Stimulated activated naive CD4-positive, alpha-beta T cell treated with Interleukin-2 at 50 U/mL for 16 hours (primary cell): Measurements from ENCODE around the gene NPEPL1.
"Not testable (repeated sequence)": the region's sequence is repeated elsewhere in the genome, so short reads cannot be mapped to it uniquely, and the experiment has no call there.

ENCODE experiments used
- DNase-seq: peaks from one replicate; lab custom pipeline; 2025; lab: John Stamatoyannopoulos, UW

NPEPL1 gene

DNA sequence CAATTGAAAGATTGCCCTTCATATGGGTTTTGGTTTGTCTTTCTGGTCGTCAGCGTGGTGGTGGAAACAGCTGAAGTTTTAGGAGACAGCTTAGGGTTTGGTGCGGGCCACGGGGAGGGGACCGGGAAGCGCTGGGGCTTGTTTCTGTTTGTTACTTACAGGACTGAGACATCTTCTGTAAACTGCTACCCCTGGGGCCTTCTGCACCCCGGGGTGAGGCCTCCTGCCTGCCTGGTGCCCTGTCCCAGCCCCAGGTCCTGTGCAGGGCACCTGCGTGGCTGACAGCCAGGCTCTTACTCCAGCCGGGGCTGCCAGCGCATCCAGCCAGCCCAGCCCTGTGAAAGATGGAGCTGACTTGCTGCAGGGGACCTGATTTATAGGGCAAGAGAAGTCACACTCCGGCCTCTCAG is 22.8 kb downstream of the NPEPL1 start:
- no peak for DNase-seq

- no peak for DNase-seq
Measured at GRCh38 chr20:58715801-58716475, 23.3 kb downstream of the NPEPL1 start.

DNA sequence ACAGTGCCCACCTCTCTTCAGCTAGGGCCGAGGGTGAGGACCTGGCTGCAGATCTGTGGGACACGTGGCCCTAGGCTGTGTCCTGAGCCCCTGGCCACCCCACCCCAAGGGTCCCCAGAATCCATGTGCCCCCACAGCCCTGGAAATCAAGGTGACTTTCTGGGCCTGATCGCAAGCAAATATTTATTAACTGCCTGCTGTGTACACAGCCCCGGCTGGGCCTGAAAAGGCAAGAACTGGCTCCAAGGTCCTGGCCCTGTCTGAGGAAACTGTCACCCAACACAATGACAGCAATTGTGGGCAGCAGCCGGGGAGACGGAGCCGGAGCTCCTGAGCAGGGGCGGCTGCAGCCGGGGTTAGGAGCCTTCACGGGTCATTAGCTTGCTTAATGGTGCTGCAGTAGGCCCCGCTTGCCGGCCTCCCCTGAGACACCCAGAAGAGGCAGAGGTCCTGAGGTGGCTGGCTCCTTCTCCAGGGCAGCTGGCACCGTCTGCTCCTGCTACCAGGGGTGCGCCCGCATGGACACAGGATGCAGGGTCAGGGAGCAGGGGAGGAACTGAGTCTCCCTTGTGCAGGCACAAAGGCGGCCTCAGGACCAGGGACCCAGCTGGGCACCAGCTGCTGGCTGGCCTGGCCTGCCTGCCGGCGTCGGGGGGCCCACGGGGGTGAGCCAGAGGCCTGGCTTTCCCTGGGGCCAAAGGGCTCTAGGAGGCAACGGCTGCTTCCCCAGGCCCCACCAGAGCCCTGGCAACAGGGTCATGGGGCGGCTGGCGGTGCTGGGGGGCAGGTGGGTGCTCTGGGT is 24.1 kb downstream of the NPEPL1 start:
- no peak for DNase-seq

DNA sequence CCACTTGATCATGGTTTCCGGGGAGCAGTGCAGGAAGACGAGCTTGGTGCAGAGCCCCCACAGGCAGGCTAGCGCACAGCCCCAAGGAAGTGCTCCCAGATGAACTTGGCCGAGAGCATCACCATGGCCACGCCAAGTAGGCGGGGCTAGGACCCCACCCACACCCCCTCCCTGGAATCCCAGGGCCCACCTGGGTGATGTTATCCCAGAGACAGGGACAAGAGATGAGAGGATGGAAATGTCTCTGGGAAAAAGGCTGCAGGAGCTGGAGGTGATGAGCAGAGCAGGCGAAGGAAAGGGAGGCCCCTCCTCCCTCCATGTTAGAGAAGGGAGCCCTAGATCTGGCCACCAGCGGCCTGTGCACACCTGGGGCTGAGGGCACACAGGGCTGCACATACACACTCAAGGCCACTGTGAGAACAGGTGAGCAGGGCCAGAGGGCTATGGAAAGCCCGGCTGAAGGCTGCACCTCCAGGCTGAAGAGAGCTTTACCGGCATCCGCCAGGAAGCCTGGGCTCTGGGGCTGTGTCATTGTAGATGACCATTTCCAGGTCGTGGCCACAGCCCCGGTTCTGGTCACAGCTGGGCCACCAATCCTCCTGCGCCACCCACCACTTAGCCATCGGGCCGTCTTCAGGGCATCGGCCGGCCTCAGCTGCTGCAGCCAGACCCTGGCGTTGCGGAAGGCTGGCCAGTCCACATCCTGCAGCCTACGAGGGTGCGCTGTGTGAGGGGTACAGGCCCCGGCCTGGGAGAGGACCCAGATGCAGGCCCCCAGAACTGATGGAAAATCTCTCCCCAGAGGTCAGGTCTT is 24.9 kb downstream of the NPEPL1 start:
- no peak for DNase-seq

DNA sequence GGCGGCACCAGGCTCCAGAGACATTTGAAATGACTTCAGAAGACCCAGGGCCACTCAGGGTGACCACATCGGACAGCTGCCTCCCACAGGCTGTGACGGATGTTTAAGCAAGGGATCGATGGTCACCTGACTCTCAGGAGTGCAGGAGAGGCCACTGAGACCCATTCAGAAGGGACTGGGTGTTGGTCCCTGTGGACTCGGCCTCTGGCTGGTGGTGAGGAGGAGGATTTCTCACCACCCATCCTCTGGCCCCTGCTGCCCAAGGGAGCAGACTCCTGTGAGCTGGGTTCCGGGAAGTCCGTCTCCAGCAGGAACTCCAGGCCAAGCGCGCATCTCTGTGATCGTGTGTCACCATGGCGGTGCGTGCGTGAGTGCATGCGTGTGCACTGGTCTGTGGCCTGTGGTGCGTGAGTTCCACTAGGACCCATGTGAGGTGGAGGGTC is 25.5 kb downstream of the NPEPL1 start:
- DNase-seq: no peak

DNA sequence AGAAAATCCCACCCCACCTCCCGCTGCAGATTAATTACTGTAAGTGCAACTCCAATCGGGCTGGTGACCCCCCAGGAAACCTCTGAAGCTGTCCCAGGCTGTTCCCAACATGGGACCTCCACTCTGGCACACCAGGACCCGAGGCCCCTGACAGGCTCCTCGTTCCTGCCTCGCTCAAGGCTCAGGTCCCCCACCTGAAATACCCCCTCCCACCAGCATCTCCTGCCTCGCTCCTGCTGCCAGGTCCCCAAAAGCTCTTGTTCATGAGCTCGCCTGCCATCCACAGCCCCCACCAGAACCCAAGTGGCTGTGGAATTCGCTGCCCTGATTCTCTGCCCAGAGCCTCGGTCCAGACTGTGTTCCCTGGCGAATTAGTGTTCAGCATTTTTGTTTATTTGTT is 26.1 kb downstream of the NPEPL1 start:
- no peak for DNase-seq

- no peak for DNase-seq
Measured at GRCh38 chr20:58719258-58719657, 26.7 kb downstream of the NPEPL1 start.

DNA sequence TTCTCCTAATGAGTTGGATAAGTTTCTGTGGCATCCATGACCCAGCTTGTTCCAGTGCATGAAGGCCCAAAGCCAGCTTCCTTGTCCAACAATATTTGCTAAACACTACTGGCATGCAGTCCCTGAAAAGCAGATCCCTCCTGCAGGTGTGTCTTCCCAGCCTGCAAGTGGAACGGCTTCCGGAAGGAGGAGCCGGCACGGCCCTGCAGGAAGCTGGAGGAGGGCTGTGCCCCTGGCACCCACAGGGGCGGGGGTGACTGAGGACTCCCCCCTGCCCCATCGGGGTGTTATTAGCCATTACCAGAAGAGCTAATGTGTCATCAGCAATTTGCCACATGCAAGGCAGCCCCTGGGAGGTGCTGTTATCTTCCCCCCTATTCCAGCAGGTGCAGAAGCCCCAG is 27.4 kb downstream of the NPEPL1 start:
- no peak for DNase-seq

- DNase-seq: no peak
Measured at GRCh38 chr20:58720890-58721289, 28.3 kb downstream of the NPEPL1 start.

DNA sequence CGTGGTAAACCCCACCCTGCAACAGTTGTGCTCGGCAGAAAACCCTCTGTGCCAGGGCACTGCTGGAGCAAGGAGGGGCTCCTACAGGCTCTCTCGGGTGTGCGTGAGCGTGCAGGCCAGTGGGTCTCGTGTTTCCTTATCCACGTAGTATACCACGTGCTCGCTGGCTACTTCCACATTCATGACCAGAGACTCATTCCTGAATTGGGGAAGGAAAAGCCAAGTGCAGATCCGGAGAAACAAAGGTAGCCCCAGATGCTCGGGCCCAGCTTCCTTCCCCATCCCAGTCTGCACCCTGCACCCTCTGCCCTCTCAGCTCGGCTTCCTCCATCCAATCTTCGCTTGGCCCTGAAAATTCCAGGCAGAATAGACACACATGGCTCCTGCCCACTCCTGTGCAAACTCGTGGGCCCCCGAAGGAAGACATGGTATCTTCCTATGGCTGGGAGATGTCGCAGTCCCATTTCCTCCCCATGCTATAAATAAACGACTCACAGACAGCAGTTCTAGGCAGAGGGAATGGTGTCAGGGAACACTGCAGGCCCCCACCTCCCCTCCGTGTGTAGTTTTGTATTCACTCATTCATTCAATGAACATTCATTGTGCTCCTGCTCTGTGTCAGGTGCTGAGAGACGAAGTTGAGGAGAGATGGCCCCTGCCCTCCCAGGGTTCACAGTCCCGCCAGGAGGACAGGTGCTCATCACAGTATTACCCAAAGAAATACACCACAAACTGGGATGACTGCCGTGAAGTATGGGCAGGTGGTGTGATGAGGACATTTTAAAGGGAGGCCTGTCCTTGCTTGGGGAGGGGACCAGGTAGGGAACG is 29.6 kb downstream of the NPEPL1 start:
- no peak for DNase-seq

DNA sequence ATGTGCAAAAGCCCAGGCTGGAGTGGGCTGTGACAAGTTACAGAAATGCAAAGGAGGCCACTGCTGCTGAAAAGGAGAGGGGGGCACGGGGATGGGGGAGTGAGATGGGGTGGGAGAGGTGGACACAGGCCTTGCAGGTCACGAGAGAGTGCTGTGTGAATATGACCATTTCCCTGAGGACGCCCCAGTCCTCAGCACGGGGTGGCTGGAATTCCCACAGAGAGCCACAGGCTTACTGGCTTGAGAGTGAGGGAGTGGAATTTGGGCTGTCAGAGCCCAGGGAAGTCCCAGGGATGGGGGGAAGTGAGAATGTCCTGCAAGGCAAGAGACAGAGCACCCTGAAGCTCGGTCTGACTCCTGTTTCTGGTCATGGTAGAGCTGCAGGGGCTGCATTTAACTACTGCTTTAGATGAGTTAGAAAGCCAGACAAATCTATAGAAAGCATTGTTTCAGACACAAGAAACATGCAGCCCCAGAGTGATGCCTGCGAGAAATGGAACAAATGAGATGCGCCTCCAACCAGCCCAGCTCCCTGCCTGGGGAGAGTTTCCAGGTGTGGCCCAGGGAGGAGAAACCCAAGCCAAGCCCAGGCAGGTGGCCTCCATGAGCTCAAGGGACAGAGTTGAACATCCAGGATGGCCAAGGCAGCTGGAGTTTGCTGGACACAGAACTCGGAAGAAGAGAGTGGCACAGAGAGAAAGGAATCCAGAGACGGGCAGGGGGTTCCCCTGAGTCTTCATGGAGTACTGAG is 30.5 kb downstream of the NPEPL1 start:
- DNase-seq: no peak

DNA sequence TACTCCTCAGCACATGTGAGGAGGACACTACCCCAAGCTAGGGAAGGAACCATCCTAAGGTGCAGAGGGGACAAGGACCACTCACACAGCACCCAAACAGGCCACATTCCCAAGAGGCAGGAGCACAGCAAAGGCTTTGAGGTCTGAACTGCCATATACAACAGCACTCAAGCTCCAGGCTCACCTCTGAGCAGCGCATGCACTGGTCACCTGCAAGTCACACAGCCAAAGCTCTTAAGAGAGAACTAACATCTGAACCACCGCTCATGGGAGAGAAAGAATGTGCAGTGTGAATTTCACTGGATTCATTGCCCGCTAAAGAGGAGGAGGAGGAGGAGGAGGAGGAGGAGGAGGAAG is 31.0 kb downstream of the NPEPL1 start:
- no peak for DNase-seq

- DNase-seq: not testable (repeated sequence)
Measured at GRCh38 chr20:58726156-58726555, 33.6 kb downstream of the NPEPL1 start.

GRCh38 chr20:58731192-58731591 is 38.6 kb downstream of the NPEPL1 start:
- DNase-seq: no peak

DNA sequence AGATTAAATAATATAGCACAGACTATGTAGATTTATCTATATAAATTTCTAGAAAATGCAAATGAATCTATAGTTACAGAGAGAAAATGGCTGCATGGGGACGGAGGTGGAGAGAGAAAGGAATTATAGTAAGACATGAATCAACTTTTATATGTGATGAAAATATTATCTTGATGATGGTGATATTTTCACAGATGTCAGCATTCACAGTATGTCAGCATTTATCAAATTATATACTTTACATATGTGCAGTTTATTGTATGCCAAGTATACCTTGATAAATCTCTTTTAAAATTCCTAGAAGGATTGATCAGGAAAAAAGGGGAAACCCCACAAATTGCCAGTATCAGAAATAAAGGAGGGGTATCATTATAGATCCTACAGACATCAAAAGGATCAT is 44.6 kb downstream of the NPEPL1 start:
- no peak for DNase-seq

DNA sequence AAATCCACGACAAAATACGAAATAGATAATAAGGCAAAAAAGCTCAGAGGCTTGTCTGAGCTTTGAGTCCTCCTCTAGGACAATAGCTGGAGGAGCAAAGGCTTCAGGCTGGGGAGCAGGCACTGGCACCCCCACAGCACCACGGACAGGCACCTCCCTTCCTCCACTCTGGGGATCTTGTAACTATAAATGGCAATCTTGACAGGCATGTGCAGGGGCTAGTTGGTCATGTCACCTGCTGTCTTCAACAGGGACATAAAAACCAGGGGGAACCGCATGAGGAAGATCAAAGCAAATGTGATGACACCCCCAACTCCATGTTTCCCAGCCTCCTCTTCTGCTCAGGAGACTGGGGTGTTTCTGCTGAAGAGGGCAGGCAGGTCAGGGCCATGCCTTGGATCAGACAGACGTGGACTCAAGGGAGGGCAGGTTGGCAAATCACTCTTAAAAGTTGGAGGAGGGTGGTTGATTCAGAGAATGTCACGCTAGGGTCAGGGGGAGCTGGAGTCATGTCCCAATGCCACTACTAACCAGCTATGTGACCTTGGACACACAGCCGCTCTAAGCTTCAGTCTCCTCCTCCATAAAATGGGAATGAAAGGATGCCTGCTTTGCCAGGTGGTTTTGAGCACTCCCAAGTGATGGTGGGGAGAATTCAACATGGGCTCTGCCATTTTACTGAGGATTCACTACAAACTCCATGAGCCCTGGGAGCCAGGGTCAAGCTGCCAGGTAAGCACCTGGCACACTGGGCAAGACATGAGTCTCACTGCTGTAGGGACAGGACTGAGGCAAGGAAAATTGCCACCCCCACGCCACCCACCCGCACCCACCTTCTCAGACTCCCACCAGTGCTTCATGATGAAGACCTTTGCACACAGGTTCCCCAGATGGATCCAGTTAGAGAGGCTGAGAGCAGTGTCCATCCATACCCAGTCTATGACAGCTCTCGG is 48.0 kb downstream of the NPEPL1 start:
- DNase-seq: no peak

GRCh38 chr20:58741384-58741783 is 48.8 kb downstream of the NPEPL1 start:
- DNase-seq: no peak

DNA sequence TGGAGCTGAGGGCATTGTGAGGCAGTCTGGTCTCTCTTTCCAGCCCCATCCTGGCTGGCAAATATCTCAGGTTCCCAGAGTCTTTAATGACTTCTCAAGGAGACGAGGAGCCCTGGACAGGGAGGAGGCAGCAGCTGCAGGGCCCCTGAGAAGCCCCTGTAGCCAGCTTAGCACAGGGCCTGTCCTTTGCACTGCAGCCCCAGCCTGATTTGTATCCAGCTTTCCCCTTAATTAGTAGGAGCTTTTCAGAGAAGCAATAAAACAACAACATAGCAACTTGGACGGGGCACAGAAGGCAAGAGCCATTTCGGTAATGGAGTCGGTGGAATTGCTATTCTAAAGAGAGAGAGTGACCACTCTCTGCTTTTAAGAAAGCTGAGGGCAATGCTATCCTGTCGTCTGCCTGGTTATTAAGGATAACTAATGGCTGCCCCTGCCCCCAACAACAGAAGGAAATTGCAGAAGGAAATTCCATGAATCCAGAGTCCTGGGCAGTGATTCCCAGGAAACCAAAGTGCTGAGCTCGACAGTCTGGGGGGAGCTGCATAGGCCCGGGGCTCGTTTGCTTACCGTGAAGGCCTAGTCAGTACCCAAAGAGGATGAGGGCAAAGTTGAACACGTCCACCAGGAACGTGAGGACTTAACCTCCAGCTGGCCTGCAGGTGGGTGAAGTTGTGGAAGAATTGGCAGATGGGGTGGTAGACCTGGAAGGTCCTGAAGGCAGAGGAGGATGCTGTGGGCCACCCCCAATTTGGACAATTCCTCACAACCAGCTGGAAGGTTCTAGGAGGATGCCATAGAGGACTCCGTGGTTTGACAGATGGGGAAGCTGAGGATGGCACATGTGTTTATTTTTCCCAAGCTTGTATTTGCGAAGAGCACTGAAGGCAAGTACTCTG is 50.3 kb downstream of the NPEPL1 start:
- no peak for DNase-seq

DNA sequence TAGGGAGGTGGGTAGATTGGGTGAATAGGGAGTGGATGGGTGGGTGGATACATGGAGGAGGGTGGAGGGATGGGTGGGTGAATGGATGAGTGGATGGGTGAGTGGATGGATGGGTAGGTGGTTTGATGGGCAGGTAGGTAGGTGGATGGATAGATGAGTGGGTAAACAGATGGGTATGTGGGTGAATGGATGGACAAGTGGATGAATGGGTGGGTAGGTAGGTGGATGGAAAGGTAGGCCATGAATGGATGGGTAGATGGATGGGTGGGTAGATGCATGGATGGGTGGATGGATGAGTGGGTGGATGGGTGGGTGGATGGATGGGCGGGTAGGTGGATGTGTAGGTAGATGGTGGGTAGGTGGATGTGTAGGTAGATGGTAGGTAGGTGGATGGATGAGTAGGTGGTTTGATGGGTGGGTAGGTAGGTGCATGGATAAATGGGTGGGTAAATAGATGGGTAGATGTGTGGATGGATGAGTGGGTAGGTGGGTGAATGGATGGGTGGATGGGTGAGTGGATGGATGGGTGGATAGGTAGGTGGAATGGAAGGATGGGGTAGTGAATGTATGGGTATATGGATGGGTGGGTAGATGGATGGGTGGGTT is 51.4 kb downstream of the NPEPL1 start:
- no peak for DNase-seq
